GM10266 (cell line): ENCODE data around the gene NAPEPLD.

Source experiments
- DNase-seq: peaks from one replicate; pipeline ENCODE4 v3.0.0; 2012; ENCODE audit errors: extremely low spot score
- TF ChIP-seq, protein P1 (sequence below): IDR thresholded peaks from 2 replicates; pipeline ENCODE4 v1.5.1; 2012; ENCODE audit warnings: mild to moderate bottlenecking, low read depth; ENCODE audit not compliant: control insufficient read depth, insufficient read depth; ENCODE audit errors: missing control alignments

NAPEPLD gene

DNA sequence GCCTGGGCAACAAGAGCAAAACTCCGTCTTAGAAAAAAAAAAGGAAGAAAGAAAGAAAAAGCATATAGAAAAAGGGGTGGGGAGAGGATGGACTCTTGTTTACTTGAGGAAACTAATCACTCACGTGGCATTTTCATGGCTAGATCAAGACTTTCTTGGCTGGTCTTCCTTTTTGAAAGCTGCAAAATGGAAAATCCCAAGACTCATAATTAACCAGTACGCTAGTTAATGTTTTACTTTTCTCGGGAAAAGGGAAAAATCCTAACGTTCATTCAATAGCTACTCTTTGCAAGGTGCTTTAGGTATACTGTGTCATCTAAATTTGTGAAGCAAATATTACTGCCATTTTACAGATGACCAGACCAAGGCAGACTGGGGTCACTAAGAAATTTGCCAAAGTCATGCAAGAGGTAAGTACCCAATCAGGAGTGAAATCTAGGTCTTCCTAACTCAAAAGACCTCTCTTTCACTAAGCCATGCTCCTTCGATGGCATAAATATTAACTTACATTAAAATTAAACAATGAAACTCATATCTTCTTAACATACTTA is 24.4 kb downstream of the NAPEPLD start:
- TF ChIP-seq, protein P1, sequence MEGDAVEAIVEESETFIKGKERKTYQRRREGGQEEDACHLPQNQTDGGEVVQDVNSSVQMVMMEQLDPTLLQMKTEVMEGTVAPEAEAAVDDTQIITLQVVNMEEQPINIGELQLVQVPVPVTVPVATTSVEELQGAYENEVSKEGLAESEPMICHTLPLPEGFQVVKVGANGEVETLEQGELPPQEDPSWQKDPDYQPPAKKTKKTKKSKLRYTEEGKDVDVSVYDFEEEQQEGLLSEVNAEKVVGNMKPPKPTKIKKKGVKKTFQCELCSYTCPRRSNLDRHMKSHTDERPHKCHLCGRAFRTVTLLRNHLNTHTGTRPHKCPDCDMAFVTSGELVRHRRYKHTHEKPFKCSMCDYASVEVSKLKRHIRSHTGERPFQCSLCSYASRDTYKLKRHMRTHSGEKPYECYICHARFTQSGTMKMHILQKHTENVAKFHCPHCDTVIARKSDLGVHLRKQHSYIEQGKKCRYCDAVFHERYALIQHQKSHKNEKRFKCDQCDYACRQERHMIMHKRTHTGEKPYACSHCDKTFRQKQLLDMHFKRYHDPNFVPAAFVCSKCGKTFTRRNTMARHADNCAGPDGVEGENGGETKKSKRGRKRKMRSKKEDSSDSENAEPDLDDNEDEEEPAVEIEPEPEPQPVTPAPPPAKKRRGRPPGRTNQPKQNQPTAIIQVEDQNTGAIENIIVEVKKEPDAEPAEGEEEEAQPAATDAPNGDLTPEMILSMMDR: no peak
- no peak for DNase-seq

- DNase-seq: no peak
Measured at GRCh38 chr7:103123529-103123928, 25.4 kb downstream of the NAPEPLD start.

GRCh38 chr7:103121641-103122040 is 27.3 kb downstream of the NAPEPLD start:
- no peak for DNase-seq
- TF ChIP-seq, protein P1: no peak

More at GRCh38 chr7:103123529-103123928, 25.4 kb downstream of the NAPEPLD start:
- TF ChIP-seq, protein P1: no peak

- DNase-seq: no peak
- TF ChIP-seq, protein P1: no peak
Measured at GRCh38 chr7:103120362-103120761, 28.5 kb downstream of the NAPEPLD start.

DNA sequence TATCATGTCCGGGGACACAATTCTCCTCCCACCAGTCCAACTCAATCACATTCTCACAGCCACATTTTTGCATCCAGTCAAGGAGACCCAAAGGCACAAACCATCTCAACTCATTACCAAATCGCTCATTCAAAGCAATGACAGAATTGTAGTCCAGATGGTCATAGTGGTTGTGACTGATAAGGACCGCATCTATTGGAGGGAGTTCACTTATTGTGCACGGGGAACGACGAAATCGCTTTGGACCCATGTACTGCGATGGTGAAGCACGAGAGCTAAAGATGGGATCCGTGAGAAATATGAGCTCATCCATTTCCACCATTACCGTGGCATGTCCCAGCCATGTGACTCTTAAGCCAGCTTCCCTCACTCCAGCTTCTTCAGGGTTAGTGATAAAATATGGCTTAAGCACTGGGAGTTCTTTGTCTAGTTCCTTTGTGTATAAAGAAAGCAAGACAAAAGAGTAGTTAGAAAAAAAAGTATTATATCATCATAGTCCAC is 29.1 kb downstream of the NAPEPLD start:
- DNase-seq: no peak
- TF ChIP-seq, protein P1: no peak

DNA sequence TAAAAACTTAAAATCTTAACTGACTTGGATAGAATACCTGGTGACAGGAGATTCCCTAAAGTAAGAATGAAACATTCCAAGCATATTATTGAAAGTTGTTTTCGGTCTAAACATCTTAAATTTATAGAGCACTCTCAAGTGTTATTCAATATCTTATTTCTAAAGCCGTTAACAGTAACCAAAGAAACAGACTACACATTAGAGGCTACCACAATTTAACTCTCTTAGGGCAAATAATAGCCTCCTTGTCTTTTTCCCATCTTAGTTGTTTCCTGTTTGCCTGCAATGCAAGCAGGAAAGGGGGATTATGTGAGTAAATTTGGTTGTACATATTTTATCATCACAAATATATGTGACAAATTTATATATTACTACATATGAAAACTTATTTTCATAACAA is 31.4 kb downstream of the NAPEPLD start:
- no peak for DNase-seq
- TF ChIP-seq, protein P1: no peak

DNA sequence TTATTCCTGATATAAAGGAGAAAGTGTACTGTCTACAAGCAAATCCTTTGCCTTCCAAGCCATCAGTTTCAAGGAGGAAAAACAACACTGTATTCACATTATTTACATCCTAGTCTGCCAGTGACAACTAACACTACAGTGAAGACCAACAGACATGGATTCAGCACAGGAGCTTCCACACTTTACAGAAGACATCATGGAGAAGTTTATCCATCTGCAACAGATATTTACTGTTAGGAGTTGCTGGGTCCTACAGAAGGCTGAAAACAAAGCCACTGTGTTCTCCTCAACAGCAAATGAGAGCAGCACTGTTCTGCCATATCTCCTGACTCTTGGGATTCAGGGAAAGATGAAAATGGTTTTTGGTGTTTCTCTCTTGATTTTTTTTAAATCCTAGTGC is 31.9 kb downstream of the NAPEPLD start:
- no peak for DNase-seq
- TF ChIP-seq, protein P1: no peak
